Left colon (tissue), 2 donors: ENCODE measurements around the gene TSPAN11. TPM values are rescaled to one million over a fixed set of nuclear protein-coding genes. Genes with fewer than 3 reads are reported as not detected.
"Not testable (repeated sequence)": the region's sequence is repeated elsewhere in the genome, so short reads cannot be mapped to it uniquely, and the experiment has no call there.

Experiments used
- ATAC-seq: fragments of 200-7000 bp; cut with Tn5 transposase; one replicate; pipeline ENCODE4 v1.9.1; 2020; ENCODE audit warnings: mild to moderate bottlenecking, moderate library complexity
- DNase-seq, 2 donors: peaks; one replicate each; pipeline ENCODE4 v3.0.0-alpha.2; 2020
- intact Hi-C, 2 donors: fragments of 100-400 bp; cut with DNase I in 1 of 2; cut with micrococcal nuclease in 1 of 2; formaldehyde crosslinking; loops; one replicate each; pipeline versions ENCODE4 v1.11.2 to v1.14.0; 2022; cut with DNase I, micrococcal nuclease
- long read RNA-seq: library from polyadenylated mRNA; unstranded; transcript quantifications from one replicate; pipeline ENCODE4 v2.0.0, GENCODE V29; 2021
- total RNA-seq, 2 donors: library from RNA; stranded (reverse); fragmentation: NEBNext Ultra II Directional; extraction: Animal tissue kit (Norgen Biotek cat#: 25700); gene quantifications; one replicate each; pipeline ENCODE4 v1.2.1, GENCODE V29; 2021
- donor health status: DM: no; HTN: no; CAD: no.
- donor health status: DM: yes; HTN: yes; CAD: no.

The TSPAN11 gene, protein sequence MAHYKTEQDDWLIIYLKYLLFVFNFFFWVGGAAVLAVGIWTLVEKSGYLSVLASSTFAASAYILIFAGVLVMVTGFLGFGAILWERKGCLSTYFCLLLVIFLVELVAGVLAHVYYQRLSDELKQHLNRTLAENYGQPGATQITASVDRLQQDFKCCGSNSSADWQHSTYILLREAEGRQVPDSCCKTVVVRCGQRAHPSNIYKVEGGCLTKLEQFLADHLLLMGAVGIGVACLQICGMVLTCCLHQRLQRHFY
- total RNA-seq: 1 to 10 TPM; 2.7 to 4.6 TPM
- long read RNA-seq, partial matches to known transcripts: 0 of 4 reads
- long read RNA-seq, other reads (novel, unspliced or antisense): 4 of 4 reads

GRCh38 chr12:30926243-30927221 is at the start of gene TSPAN11:
Gene TSPAN11 (plus strand): TSS chr12:30926748. CDS start chr12:30953992, 27,244 bp downstream.
- intact Hi-C loops: no loop called here
- ATAC-seq (no peak), DNase-seq (peak in 1 of 2 donors; percentile 15)

- intact Hi-C loops: no loop called here
- DNase-seq (no peak), ATAC-seq (no peak)
Measured at GRCh38 chr12:30877105-30877875, 49.3 kb upstream of the TSPAN11 start.

DNA sequence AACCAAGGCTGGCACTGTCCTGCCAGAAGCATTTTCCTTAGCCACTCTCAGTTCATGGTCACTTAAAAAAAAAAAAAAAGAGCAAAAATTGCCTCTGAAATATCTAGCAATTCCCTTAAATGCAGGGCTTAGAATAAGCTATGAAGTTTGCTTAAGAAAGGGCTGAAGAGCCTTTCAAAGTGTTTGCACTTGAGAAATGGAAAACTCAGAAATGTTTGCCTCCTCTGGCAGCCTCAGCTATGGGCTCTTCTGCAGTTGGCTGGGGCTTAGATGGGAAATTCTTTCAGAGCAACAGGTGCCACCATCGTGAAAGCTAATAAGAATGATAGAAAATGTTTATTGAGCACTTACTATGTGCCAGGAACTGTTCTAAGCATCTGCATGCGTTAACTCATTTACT is 48.5 kb upstream of the TSPAN11 start:
- ATAC-seq (no peak), DNase-seq (no peak)
- intact Hi-C loops: no loop called here

GRCh38 chr12:30880061-30880460 is 46.5 kb upstream of the TSPAN11 start:
- DNase-seq (no peak), ATAC-seq (no peak)
- intact Hi-C loops: no loop called here

GRCh38 chr12:30880813-30881212 is 45.7 kb upstream of the TSPAN11 start:
- ATAC-seq (no peak), DNase-seq (no peak)
- intact Hi-C loops: no loop called here

DNA sequence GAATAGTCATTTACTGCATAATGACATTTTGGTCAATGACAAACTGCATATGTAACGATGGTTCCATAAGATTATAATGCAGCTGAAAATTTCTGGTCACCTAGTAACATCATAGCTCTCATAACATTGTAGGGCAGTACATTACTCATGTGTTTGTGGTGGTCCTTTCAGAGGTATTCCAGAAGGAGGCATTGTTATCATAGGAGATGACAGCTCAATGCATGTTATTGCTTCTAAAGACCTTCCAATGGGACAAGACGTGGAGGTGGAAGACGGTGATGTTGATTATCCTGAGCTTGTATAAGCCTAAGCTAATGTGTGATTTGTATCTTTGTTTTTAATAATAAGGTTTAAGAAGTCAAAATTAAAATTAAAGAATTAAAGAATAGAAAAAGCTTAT is 43.8 kb upstream of the TSPAN11 start:
- DNase-seq: no peak
- intact Hi-C loops: no loop called here

GRCh38 chr12:30884799-30885198 is 41.7 kb upstream of the TSPAN11 start:
- DNase-seq (no peak), ATAC-seq (no peak)
- intact Hi-C loops: no loop called here

More for the DNA sequence above, 43.8 kb upstream of the TSPAN11 start:
- no peak for ATAC-seq

DNA sequence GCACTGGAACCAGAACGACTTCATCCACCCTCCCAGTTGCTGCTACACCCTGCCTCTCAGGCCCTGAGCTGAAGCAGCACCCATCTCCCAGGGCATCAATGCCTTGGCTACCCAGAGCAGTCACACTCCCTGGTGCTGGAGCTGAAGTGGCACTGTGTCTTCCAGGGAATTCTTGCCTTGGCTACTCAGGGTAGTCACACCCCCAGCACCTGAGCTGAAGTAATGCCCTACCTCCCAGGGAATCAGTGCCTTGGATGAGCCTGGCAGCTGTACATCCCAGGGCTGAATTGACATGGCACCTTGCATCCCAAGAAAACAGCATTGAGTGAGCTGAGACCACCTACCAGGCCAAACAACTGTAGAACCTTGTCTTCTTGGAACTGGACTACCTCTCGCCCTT is 41.2 kb upstream of the TSPAN11 start:
- no peak for DNase-seq
- no peak for ATAC-seq
- intact Hi-C loops: no loop called here

- ATAC-seq: no peak
- intact Hi-C loops: no loop called here
Measured at GRCh38 chr12:30887226-30887625, 39.3 kb upstream of the TSPAN11 start.

DNA sequence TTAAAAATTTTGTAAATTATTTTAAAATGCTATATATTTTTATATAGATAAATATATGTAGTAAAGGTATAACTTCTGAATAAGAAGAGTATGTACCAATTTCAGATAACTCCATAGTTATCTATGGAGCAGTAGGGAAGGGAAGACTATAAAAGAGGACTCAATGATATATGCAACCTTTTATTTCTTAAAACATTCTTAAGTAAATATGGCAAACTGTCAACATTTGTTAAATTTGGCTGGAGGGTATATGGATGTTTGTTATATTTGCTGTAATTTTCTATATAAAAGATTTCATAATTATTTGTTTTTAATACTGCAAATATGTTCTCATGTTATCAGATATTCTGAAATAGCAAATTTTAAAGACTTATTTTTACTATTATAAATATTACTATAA is 38.3 kb upstream of the TSPAN11 start:
- no peak for DNase-seq
- no peak for ATAC-seq

More at GRCh38 chr12:30887226-30887625, 39.3 kb upstream of the TSPAN11 start:
- DNase-seq: no peak

DNA sequence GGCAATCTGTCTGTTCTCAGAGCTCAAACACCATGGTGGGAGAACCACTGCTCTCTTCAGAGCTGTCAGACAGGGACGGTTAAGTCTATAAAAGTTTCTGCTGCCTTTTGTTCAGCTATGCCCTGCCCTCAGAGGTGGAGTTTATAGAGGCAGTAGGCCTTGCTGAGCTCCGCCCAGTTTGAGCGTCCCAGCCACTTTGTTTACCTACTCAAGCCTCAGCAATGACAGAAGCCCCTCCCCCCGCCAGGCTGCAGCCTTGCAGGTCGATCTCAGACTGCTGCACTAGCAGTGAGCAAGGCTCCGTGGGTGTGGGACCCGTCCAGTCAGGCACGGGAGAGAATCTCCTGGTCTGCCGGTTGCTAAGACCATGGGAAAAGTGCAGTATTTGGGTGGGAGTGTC is 32.0 kb upstream of the TSPAN11 start:
- DNase-seq, intact Hi-C loops, ATAC-seq: not testable (repeated sequence)

More for the DNA sequence above, 38.3 kb upstream of the TSPAN11 start:
- intact Hi-C loops: no loop called here

GRCh38 chr12:30896461-30896860 is 30.1 kb upstream of the TSPAN11 start:
- DNase-seq (no peak), ATAC-seq (no peak)
- intact Hi-C loops: no loop called here

DNA sequence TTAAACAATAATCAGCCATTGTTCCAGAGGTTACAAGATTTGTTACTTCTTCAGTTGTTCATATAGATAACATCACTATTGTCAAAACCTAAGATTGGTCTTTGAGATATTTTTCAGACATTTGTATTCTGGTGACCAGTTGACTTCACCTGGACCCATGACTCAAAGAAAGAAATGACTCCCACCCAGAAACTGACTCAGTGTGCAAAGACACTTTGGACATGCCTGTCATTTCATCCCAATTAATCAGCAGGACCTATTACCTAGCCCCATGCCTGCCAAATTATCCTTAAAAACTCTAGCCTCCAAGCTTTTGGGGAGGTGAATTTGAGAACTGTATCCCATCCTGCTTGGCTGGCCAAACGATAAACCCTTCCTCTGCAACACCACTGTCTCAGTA is 27.7 kb upstream of the TSPAN11 start:
- intact Hi-C loops: no loop called here
- DNase-seq (no peak), ATAC-seq (no peak)

GRCh38 chr12:30900351-30900750 is 26.2 kb upstream of the TSPAN11 start:
- DNase-seq: no peak
- intact Hi-C loops: no loop called here
- ATAC-seq: no peak

DNA sequence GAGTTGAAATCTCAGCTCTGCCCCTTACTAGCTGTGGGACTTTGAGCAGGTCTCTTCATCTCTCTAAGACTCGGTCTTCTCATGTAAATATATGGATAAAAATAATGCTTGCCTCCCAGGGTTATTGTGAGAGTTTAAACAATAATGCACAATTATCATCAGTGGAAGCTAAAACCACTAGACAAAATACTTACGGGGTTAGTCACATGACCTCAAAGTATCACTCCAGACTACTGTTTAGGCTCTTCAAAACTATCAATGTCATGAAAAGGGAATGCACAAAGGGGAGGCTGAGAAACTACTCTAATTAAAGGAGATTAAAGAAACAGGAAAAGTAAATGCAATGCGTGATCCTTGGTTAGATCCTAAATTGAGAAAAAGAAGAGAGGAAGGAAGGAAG is 24.5 kb upstream of the TSPAN11 start:
- DNase-seq (no peak), ATAC-seq (no peak)
- intact Hi-C loops: no loop called here

DNA sequence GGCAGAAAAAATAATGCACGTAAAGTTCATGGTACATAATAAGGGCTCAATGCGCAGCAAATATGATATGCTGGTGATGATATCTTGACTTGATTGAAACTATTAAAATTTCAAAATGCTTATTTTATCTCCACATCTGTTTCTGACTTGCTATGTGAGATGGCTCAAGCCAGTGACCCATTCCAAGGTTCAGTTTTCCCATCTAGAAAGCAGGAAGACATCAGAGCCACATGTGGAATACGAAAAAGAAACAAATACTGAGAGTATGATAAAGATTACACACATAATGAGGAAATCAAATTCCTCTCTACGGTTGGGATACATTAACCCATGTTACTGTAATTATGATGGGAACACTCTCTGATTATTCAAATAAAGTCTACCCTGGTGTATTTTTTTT is 24.0 kb upstream of the TSPAN11 start:
- intact Hi-C loops: no loop called here
- DNase-seq: no peak
- no peak for ATAC-seq

DNA sequence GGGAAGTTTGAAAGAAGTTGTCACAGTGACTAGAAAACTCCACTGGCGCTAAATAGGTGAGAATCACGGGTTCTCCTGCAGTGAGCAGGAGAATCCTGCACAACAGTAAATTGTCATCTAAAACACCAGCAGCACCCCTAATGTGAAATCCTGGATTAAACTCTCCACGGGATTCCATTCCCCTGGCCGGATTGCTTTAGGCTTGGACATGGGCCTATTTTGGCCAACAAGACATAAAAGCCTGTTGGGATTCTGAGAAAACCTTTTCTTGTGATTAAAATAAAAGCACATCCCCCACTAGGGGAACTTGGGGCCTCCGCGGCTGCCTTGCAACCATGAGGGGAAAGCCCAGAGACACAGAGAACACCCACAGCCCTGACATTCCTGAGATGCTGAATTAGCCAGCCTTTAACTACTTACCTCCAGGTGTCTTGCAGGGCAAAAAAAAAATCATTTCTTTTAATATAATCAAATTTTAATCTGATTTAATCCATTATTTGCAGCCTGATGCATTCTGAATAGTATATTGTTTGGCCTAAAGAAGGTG is 21.0 kb upstream of the TSPAN11 start:
- no peak for DNase-seq
- ATAC-seq: no peak
- intact Hi-C loops: no loop called here

- intact Hi-C loops: no loop called here
- DNase-seq: no peak
- ATAC-seq: no peak
Measured at GRCh38 chr12:30908076-30908721, 18.3 kb upstream of the TSPAN11 start.
